ENCODE results near the gene TNFSF8. TPM values are rescaled to one million over a fixed set of nuclear protein-coding genes. Genes with fewer than 3 reads are reported as not detected.

The TNFSF8 gene
- total and polyA plus RNA-seq, 9 of the 15 experiments (the other 6 are each of a cell fraction or from before 2014, with no cell fraction given): 0.09 TPM; not detected in 8

- TF ChIP-seq BCLAF1 (IDR thresholded peaks at IDR 0.05; ENCODE audit: borderline replicate concordance in 1 of 2, control insufficient read depth in 1 of 2, low read depth in 2 of 2, low read length in 1 of 2): no peak
- TF ChIP-seq SNRNP70 (optimal IDR thresholded peaks at IDR 0.05; ENCODE audit: low read depth, low read length): no peak
Observed at GRCh38 chr9:114869845-114870244, 60.5 kb downstream of the TNFSF8 start (continued).

DNA sequence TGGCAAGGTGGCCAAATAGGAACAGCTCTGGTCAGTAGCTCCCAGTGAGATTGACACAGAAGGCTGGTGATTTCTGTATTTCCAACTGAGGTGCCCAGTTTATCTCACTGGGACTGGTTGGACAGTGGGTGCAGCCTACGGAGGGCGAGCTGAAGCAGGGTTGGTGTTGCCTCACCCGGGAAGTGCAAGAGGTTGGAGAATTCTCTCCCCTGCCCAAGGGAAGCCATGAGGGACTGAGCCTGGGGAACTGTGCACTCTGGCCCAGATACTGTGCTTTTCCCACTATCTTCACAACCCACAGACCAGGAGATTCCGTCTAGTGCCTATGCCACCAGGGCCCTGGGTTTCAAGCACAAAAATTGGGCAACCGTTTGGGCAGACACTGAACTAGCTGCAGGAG is 61.0 kb downstream of the TNFSF8 start:
- WGBS (ENCODE audit: insufficient coverage, low coverage, missing lambda C conversion rate): 0% methylated on average over 5 of the region's 5 CpGs
- Histone ChIP-seq H3K4me2 (ENCODE audit: insufficient read depth, low read length) (no peak overlapping the region), H3K27me3 (ENCODE audit: control insufficient read depth in 2 of 2, insufficient read depth in 2 of 2, low read length in 2 of 2) (no peaks in the 10 kb centered on the region), H3K4me3 (no peak overlapping the region), H2AFZ (ENCODE audit: low read depth, low read length) (no peak overlapping the region), H3K27ac (ENCODE audit: extremely low read depth, low read depth, low read length) (no peak overlapping the region), H3K4me1 (replicated peaks in 1 of 2; ENCODE audit: control insufficient read depth in 2 of 2, insufficient read depth in 2 of 2, low read length in 2 of 2) (no peaks in the 10 kb centered on the region), H3K79me2 (ENCODE audit: control insufficient read depth, insufficient read depth, low read length) (no peaks in the 10 kb centered on the region), H3K36me3 (ENCODE audit: control insufficient read depth, insufficient read depth, low read length) (no peaks in the 10 kb centered on the region), H3K9ac (ENCODE audit: insufficient read depth in 1 of 2, low read depth in 2 of 2, low read length in 2 of 2) (no peak overlapping the region), H3K9me1 (ENCODE audit: control insufficient read depth, insufficient read depth, low read length) (no peaks in the 10 kb centered on the region), H4K20me1 (replicated peaks; ENCODE audit: control insufficient read depth, insufficient read depth, low read length) (no peaks in the 10 kb centered on the region), H3K9me3 (replicated peaks; ENCODE audit: control insufficient read depth, insufficient read depth, low read depth, low read length) (no peaks in the 10 kb centered on the region)
- TF ChIP-seq ZNF217 (CRISPR knock-in tag; IDR thresholded peaks at IDR 0.05) (no peak), POLR2A (conservative IDR thresholded peaks at IDR 0.05) (no peak), ZNF583 (CRISPR knock-in tag; IDR thresholded peaks at IDR 0.05) (no peak), GTF2A2 (tag; IDR thresholded peaks at IDR 0.05) (no peak)
- TF ChIP-seq, protein P1, sequence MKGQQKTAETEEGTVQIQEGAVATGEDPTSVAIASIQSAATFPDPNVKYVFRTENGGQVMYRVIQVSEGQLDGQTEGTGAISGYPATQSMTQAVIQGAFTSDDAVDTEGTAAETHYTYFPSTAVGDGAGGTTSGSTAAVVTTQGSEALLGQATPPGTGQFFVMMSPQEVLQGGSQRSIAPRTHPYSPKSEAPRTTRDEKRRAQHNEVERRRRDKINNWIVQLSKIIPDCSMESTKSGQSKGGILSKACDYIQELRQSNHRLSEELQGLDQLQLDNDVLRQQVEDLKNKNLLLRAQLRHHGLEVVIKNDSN (CRISPR knock-in tag; IDR thresholded peaks at IDR 0.05): no peak
- POLR2A ChIA-PET: interaction anchor here (0.7 kb wide), 1 partner anchor 47 kb away, joined by 3 read pairs; no protein-coding TSS in a partner anchor
- no peak for FAIRE-seq
- CTCF ChIA-PET (ENCODE audit: low intra/inter-chr PET ratio): no interaction called here
- BruUV-seq (replicated peaks): no TSS peak
- in situ Hi-C loops (cut with MboI) (no loop called here), intact Hi-C loops (cut with micrococcal nuclease) (no loop called here)
- no peak for ATAC-seq
- DNase-seq (ENCODE audit: extremely low read depth in 1 of 4, low spot score in 3 of 4): no peak
